Neuron (in vitro differentiated cells): ENCODE measurements around the gene COIL.

Source experiments
- H2AFZ ChIP-seq: one replicate; pipeline ENCODE4 v1.6.1; 2013; ENCODE audit warnings: low read depth, mild to moderate bottlenecking, inconsistent platforms, low read length, moderate library complexity
- H3K27me3 ChIP-seq: one replicate; pipeline ENCODE4 v1.6.1; 2013; ENCODE audit warnings: low read length; ENCODE audit not compliant: insufficient read depth
- H3K36me3 ChIP-seq: one replicate; pipeline ENCODE4 v1.6.1; 2013; ENCODE audit warnings: low read length; ENCODE audit not compliant: insufficient read depth
- H3K4me1 ChIP-seq: one replicate; pipeline ENCODE4 v1.6.1; 2013; ENCODE audit warnings: low read length; ENCODE audit not compliant: insufficient read depth
- H3K4me3 ChIP-seq: 2 replicates; pipeline ENCODE4 v1.5.1; 2013; ENCODE audit warnings: mild to moderate bottlenecking, low read length, moderate library complexity
- H3K9me3 ChIP-seq: one replicate; pipeline ENCODE4 v1.6.1; 2013; ENCODE audit warnings: low read length

Gene COIL

DNA sequence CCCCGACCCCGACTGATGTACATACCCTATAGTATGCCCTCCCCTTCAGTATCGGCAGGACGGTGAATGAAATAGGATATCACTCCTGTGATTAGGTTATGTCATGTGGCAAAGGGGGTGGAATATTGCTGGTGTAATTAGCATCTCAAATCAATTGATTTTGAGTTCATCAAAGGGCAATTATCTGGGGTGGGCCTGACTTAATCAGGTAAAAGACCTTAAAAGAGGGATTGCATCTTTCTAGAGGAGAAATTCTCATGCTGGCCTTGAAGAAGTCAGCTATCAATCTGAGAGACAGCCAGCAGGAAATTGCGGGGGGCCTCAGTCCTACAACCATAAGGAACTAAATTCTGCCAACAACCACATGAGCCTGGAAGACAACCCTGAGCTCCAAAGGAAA, 57.3 kb downstream of the COIL start:
- Histone ChIP-seq H3K27me3 (no peaks in the 10 kb centered on the region), H3K4me3 (no peak overlapping the region), H3K9me3 (peaks cover 12% of the 10 kb centered on the region), H3K36me3 (peaks cover 10% of the 10 kb centered on the region), H3K4me1 (peaks cover 12% of the 10 kb centered on the region), H2AFZ (no peak overlapping the region)

DNA sequence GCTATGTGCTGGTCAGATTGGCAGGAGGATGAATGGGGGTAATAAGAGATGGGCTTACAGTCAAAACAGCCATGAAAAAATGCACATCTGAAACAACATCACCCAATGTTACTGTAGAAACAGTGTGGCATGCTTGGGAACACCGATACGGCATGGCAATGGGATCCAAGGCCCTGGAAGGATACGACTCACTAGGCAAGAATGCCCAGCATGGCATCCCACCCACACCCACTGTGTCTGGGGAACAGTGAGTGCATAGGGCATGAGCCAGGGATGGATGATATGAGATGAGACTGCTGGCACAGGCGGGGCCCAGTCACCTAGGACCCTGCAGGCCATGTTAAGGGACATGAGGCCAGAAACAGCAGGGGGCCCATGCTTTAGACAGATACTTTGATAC, 58.5 kb downstream of the COIL start:
- Histone ChIP-seq H3K4me3 (no peak overlapping the region), H3K4me1 (peaks cover 12% of the 10 kb centered on the region), H2AFZ (no peak overlapping the region), H3K9me3 (peaks cover 12% of the 10 kb centered on the region), H3K36me3 (peaks cover 7% of the 10 kb centered on the region), H3K27me3 (no peaks in the 10 kb centered on the region)

DNA sequence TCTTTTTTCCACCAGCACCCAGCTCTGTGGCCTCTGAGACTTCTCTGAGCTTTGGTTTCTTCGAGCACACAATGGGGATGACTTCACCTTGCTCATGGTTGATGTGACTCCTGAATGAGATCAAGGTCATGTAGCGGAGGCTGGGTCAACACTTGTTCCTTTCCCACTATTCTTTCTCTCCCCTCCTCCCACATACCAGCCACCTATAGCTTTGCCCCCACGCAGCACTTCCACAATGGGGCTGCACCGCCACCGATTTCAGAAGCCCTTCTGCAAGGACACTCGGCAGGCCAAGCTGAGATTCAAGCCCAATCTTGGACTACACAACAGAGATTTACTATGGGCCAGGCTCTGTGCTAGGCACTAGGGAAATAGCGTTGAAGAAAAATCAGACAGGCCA, 61.4 kb downstream of the COIL start:
- Histone ChIP-seq H3K4me3 (no peak overlapping the region), H3K9me3 (peaks cover 9% of the 10 kb centered on the region), H2AFZ (no peak overlapping the region), H3K4me1 (peaks cover 15% of the 10 kb centered on the region), H3K27me3 (no peaks in the 10 kb centered on the region), H3K36me3 (peaks cover 7% of the 10 kb centered on the region)

GRCh38 chr17:56898874-56899273, 62.0 kb downstream of the COIL start:
- Histone ChIP-seq H3K9me3 (peaks cover 4% of the 10 kb centered on the region), H3K4me1 (peaks cover 15% of the 10 kb centered on the region), H2AFZ (no peak overlapping the region), H3K4me3 (no peak overlapping the region), H3K27me3 (no peaks in the 10 kb centered on the region), H3K36me3 (peaks cover 3% of the 10 kb centered on the region)

- Histone ChIP-seq H3K4me3 (no peak overlapping the region), H3K36me3 (no peaks in the 10 kb centered on the region), H3K9me3 (no peaks in the 10 kb centered on the region), H2AFZ (no peak overlapping the region), H3K4me1 (peaks cover 15% of the 10 kb centered on the region), H3K27me3 (no peaks in the 10 kb centered on the region)
Observed at GRCh38 chr17:56897646-56898424, 63.0 kb downstream of the COIL start.

DNA sequence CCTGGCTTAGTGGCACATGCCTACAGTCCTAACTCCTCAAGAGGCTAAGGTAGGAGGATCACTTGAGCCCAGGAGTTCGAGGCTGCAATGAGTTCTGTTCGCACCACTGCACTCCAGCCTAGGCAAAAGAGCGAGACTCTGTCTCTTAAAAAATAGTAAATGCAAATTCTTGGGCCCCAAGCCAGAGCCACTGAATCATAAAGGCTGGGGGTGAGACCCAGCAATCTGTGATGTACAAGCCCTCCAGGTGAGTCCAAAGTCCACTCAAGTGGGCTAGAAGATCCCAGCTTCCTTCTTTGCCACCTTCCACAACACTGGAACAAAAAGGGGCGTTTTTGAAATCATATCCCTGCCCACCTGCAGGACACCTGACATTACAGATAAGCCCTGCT, 63.9 kb downstream of the COIL start:
- Histone ChIP-seq H3K27me3 (no peaks in the 10 kb centered on the region), H3K4me3 (no peak overlapping the region), H3K36me3 (no peaks in the 10 kb centered on the region), H3K9me3 (peaks cover 3% of the 10 kb centered on the region), H3K4me1 (peaks cover 15% of the 10 kb centered on the region), H2AFZ (no peak overlapping the region)

- Histone ChIP-seq H3K4me3 (no peak overlapping the region), H3K4me1 (peaks cover 15% of the 10 kb centered on the region), H2AFZ (no peak overlapping the region), H3K27me3 (no peaks in the 10 kb centered on the region), H3K9me3 (peaks cover 6% of the 10 kb centered on the region), H3K36me3 (no peaks in the 10 kb centered on the region)
Observed at GRCh38 chr17:56896217-56896967, 64.5 kb downstream of the COIL start.

DNA sequence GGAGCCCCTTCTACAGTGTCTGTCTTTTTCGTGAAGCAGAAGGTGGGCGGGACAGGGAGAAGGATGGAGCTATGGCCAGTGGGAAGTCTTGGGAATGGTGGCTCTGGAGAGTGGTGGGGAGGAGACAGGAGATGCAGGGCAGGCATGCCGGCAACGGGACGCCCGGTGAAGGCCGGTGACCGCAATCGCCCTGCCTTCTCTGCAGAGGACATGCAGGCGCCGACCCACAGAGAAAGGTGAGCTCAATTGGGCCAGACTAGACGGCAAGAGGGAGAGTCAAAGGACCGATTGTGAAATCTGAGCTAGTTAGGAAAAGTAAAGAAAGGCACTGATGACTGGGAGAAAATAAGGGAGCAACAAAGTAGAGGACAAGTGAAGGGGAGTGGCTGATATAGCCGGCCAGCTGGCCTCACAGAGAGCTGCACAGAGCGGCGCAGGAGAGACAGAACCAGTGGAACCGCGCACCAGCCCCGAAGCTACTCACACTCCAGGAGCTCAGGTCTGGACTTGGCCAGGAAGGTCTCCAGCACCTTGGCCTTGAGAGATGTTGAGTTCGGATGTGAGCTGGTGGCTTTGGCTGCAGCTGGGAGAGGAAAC, 65.9 kb downstream of the COIL start:
- no peak overlapping the region for H3K4me3 ChIP-seq
- peaks cover 6% of the 10 kb centered on the region for H3K9me3 ChIP-seq
- peaks cover 15% of the 10 kb centered on the region for H3K4me1 ChIP-seq
- H3K36me3 ChIP-seq, result no peaks in the 10 kb centered on the region
- H2AFZ ChIP-seq, result no peak overlapping the region
- H3K27me3 ChIP-seq, result no peaks in the 10 kb centered on the region

DNA sequence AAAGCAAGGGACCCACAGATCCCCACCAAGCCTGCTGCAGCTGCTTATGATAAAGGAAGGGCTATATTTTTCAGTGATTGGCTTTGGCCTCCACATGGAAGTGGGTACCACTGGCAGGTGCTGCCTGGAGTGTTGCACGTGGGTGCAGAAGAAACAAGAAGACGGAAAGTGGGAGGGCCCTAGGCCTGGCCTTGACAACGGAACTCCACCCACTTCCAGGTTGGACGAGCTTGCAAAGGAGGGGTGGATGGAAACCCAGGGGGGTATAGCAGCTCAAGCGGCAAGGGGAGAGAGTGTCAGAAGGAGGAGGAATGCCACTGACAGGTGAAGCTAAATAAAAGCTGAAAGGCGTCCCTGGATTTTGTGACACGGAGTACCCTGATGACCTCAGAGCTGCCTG, 67.3 kb downstream of the COIL start:
- Histone ChIP-seq H3K4me3 (no peak overlapping the region), H3K9me3 (peaks cover 10% of the 10 kb centered on the region), H3K36me3 (no peaks in the 10 kb centered on the region), H2AFZ (no peak overlapping the region), H3K27me3 (no peaks in the 10 kb centered on the region), H3K4me1 (peaks cover 3% of the 10 kb centered on the region)

DNA sequence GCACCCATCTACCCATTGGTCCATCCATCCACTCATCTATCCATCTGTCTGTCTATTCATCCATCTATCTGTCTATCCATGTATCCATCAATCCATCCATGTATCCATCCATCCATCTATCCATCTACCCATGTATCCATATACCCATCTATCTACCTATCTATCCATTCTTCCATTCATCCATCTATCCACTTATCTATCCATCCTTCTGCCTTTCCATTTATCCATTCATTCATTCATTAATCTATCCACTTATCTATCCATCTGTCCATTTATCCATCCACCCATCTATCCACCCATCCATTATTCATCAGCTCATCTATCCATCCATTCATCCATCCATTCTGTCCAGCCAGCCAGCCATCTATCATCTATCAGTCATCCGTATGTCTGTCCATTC, 68.5 kb downstream of the COIL start:
- H3K9me3 ChIP-seq, result peaks cover 18% of the 10 kb centered on the region
- no peak overlapping the region for H3K4me3 ChIP-seq
- H3K36me3 ChIP-seq, result no peaks in the 10 kb centered on the region
- H3K4me1 ChIP-seq, result peaks cover 3% of the 10 kb centered on the region
- no peaks in the 10 kb centered on the region for H3K27me3 ChIP-seq
- H2AFZ ChIP-seq, result no peak overlapping the region

GRCh38 chr17:56891751-56892150, 69.1 kb downstream of the COIL start:
- H3K4me1 ChIP-seq, result peaks cover 3% of the 10 kb centered on the region
- no peaks in the 10 kb centered on the region for H3K36me3 ChIP-seq
- no peak overlapping the region for H3K4me3 ChIP-seq
- H2AFZ ChIP-seq, result no peak overlapping the region
- no peaks in the 10 kb centered on the region for H3K27me3 ChIP-seq
- peaks cover 18% of the 10 kb centered on the region for H3K9me3 ChIP-seq

DNA sequence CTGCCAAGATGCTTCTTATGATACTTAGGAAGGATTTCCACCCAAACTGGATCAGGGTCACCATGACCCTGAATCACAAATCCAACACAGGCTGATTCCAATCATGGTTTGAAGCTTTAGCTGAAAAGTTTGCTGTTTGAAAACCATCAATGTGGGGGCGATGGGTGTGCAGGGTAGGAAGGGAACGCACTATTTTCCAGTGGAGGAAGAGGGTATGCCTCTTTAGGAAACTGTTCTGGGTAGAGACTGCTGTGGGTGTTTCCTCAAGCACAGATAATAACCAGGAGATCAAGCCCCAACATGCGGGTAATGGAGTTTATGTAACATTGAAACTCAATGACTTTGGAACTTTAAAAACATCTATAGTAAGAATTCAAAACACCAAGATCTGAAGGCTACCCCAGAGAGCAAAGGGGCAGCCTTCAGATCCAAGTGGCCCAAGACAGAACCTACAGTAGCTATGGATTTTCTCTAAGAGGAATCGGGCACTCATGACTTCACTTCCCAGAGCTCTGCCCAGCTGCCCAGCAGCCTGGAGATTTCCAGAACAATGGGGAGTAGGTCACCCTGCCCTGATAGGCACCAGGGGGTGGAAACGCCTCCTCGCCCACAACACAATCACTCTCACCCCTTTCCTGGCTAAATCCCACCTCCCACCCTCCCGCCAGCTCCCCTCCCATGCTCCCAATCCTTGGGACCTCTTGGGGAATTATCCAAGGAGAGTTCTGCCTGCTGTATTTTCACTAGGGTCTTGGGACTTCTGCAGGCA, 69.8 kb downstream of the COIL start:
- Histone ChIP-seq H3K4me3 (no peak overlapping the region), H3K36me3 (no peaks in the 10 kb centered on the region), H3K9me3 (peaks cover 18% of the 10 kb centered on the region), H3K4me1 (peaks cover 3% of the 10 kb centered on the region), H2AFZ (no peak overlapping the region), H3K27me3 (no peaks in the 10 kb centered on the region)

DNA sequence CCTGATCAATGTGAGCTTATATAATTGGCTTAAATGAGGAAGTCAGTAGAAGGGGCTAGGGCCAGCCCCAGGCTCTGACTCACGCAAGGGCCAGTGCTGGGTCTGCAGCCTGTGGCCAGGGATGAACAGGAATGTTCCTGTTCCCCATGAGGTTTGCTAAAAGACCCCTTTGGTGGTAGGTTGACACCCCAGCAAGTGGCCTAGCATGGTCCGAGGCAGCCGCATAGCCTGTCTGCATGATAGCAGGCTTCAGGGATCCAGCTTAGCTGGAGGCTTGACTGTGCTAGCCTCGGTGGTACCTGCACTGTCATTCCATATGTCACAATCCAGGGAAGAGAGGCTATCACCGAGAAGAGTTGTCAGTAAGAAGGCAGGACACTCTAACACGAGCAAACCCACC, 70.5 kb downstream of the COIL start:
- Histone ChIP-seq H3K4me3 (no peak overlapping the region), H3K36me3 (no peaks in the 10 kb centered on the region), H3K9me3 (peaks cover 18% of the 10 kb centered on the region), H2AFZ (no peak overlapping the region), H3K27me3 (no peaks in the 10 kb centered on the region), H3K4me1 (no peaks in the 10 kb centered on the region)
